ENCODE measurements around the gene KRT10. TPM values are rescaled to one million over a fixed set of nuclear protein-coding genes. Genes with fewer than 3 reads are reported as not detected.

KRT10 gene
- total RNA-seq, 1 experiment from 2014 or later: 28.4 TPM

DNA sequence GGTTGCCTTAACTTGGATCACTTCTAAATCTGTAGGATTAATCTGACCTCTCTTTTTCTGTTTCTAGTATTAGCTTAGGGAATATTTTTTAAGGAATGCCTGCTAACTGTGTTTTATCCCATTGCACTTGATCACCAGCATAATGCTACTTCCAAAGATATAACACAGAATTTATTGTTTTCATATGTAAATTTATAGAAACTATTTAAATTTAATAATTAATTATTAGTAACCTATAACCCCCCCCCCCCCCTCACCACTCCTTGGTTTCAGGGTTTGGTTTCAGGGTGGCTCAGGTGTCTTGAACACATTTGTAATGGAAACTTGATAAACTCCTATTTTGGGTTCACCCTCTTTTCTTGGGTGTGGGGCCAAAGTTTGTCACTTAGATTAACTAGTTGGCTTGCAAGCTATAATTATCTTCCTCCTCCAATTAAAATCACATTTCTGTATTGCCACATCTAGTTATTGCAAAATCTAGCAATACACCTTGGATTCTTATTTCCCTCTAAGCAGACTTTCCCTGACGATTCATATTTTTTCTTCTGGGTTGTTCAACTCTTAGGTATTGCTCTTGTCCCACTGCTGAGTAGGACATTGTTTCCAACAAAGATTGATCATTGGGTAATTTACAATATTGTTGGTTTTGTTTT is 26.3 kb upstream of the KRT10 start:
- TF ChIP-seq, protein P1, sequence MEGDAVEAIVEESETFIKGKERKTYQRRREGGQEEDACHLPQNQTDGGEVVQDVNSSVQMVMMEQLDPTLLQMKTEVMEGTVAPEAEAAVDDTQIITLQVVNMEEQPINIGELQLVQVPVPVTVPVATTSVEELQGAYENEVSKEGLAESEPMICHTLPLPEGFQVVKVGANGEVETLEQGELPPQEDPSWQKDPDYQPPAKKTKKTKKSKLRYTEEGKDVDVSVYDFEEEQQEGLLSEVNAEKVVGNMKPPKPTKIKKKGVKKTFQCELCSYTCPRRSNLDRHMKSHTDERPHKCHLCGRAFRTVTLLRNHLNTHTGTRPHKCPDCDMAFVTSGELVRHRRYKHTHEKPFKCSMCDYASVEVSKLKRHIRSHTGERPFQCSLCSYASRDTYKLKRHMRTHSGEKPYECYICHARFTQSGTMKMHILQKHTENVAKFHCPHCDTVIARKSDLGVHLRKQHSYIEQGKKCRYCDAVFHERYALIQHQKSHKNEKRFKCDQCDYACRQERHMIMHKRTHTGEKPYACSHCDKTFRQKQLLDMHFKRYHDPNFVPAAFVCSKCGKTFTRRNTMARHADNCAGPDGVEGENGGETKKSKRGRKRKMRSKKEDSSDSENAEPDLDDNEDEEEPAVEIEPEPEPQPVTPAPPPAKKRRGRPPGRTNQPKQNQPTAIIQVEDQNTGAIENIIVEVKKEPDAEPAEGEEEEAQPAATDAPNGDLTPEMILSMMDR (conservative IDR thresholded peaks at IDR 0.05): no peak
- Histone ChIP-seq H3K4me1 (ENCODE audit: insufficient read depth, low read length) (no peaks in the 10 kb centered on the region; the same call in 1 of the 2 replicates), H3K9me3 (ENCODE audit: control insufficient read depth, low read depth, low read length) (no peaks in the 10 kb centered on the region), H3K14ac (ENCODE audit: insufficient read depth, low read length) (no peak overlapping the region), H2BK15ac (ENCODE audit: low read depth, low read length) (no peak overlapping the region), H3K4me2 (ENCODE audit: insufficient read depth, insufficient read length, low read length) (no peak overlapping the region), H4K20me1 (ENCODE audit: control insufficient read depth, insufficient read depth, insufficient read length) (no peaks in the 10 kb centered on the region), H4K5ac (ENCODE audit: insufficient read length, low read depth, low read length) (no peak overlapping the region), H3K23me2 (ENCODE audit: insufficient read length, low read depth, low read length, poor library complexity, severe bottlenecking) (no peaks in the 10 kb centered on the region), H3T11ph (ENCODE audit: low read length) (no peak overlapping the region), H2BK120ac (ENCODE audit: low read depth, low read length, poor library complexity, severe bottlenecking) (no peak overlapping the region), H2BK20ac (ENCODE audit: low read depth, low read length, poor library complexity, severe bottlenecking) (no peak overlapping the region), H2AFZ (ENCODE audit: low read length) (no peak overlapping the region), H2BK5ac (ENCODE audit: insufficient read length, low read length) (no peak overlapping the region), H3K9ac (ENCODE audit: extremely low read depth, insufficient read length, low read length) (no peak overlapping the region), H3K56ac (ENCODE audit: insufficient read length, low read depth, low read length) (no peak overlapping the region), H3K27me3 (ENCODE audit: insufficient read depth, low read length) (no peaks in the 10 kb centered on the region), H3K27ac (ENCODE audit: insufficient read length, low read depth, low read length) (no peak overlapping the region), H3K18ac (ENCODE audit: insufficient read length, low read depth, low read length) (no peak overlapping the region), H4K8ac (replicated peaks; ENCODE audit: insufficient read length, low read depth, low read length) (no peak overlapping the region), H3K23ac (ENCODE audit: insufficient read length, low read depth, low read length) (no peak overlapping the region), H3K79me1 (ENCODE audit: insufficient read depth, low read depth, low read length, poor library complexity, severe bottlenecking) (no peaks in the 10 kb centered on the region), H3K4ac (ENCODE audit: low read depth, low read length) (no peak overlapping the region), H2BK12ac (ENCODE audit: insufficient read length, low read depth, low read length) (no peak overlapping the region), H4K91ac (ENCODE audit: insufficient read length, low read depth, low read length) (no peak overlapping the region), H3K79me2 (ENCODE audit: insufficient read depth, low read length) (no peaks in the 10 kb centered on the region), H2AK5ac (ENCODE audit: insufficient read length, low read length) (no peak overlapping the region)
- Mint-ChIP-seq H3K36me3 (ENCODE audit: insufficient read depth in 1 of 3, low read depth in 3 of 3) (no peaks in the 10 kb centered on the region), H3K27me3 (ENCODE audit: low read depth) (peaks cover 44% of the 10 kb centered on the region), H3K4me1 (peaks cover 13 to 14% of the 10 kb centered on the region in 2 experiments), H3K9me3 (no peaks in the 10 kb centered on the region), H3K27ac (no peak overlapping the region), H3K4me3 (no peak overlapping the region)
- DNase-seq: no peak
- WGBS (ENCODE audit: extremely low coverage, insufficient read length, low lambda C conversion rate): no CpG with 5 or more reads among the region's 1 CpG

Data from H9 (cell line).